CMK (cell line): Measurements from ENCODE around the gene KCNC4.

Experiments used
- DNase-seq: peaks from one replicate; pipeline ENCODE4 v3.0.0-alpha.2; 2010; ENCODE audit warnings: low read depth

KCNC4 gene

GRCh38 chr1:110189181-110189580, 20.9 kb upstream of the KCNC4 start:
- DNase-seq, result no peak

DNA sequence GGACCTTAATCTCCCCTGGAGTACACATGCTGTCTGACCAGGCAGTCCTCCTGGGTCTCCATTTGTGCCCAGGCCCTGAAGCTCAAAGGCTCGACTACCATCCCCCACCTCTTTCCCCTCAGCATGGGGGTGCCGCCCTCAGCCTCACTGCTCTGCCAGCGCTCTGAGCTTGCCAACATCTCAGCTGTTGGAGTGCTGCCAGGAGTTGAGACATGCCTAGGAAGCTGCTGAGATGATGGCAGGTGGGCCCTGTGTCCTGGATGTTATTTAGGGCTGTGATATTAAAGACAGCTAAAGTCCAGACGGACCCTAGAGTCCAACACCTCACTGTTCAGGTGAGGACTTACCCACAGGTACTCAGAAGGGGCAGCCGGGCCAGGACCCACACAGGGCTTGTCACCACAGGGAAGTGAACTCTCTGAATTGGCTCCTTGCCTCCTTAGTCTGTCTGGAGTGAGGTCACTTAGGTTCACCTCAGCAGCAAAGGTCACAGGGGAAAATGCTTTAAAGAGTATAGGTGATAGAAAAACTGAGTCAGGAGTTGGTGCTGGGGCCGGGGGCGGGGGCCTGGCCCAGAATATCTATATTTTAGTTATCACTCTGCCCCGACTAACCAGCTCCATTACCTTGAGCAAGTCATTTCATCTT, 19.7 kb upstream of the KCNC4 start:
- DNase-seq, result no peak

- DNase-seq, result no peak
Measured at GRCh38 chr1:110192541-110192940, 17.6 kb upstream of the KCNC4 start.

DNA sequence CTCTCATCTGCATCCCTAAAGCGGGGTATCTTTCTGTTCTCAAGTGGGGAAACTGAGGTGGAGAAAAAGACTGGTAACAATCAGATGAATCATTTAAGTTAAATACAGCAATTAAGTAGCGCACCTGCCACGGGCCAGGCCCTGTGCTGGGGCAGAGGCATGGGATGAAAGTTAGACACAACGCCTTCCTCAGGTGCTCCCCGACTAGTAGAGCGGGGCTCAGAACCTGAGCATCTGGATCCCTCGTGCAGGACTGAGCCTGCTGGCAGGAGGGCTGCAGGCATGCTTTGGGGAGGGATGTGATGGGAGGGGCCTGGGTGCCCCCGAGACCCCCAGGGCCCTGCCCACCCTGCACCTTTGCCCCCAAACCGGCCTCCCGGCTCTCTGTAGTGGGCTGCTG, 14.9 kb upstream of the KCNC4 start:
- DNase-seq, result no peak

DNA sequence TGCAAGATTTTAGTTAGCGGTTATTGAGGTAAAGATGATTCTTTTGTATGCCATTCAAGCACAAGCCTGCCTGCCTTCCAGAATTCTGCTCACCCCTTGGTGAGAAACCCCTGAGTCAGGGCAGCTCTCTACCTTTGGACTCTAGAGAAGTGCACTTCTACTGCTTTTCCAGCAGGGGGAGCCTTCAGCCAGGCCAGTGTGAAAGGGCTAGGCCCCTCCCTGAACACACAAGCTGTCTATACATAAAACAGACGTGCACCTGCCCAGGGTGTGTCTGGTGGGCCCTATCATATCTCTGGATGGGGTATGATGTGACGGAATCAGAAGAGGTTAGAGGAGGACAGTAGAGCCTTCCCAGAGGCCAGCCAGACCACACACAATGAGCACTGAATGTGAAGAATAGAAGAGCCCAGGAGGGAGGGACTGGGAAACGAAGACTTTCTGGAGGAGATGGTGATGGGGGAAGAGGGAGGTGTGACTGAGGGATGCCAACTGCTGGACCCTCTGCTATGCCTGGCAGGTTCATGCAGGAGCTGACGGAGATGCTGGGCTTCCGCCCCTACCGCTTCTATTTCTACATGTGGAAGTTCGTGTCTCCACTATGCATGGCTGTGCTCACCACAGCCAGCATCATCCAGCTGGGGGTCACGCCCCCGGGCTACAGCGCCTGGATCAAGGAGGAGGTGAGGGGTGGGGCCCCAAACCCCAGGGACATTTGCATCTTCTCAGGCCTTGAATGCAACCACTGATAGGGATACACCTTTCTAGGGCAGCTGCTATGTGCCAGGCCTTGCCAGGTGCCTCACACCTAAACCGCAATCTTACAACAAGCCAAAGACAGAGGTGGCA, 13.0 kb upstream of the KCNC4 start:
- DNase-seq, result peak; percentile 33

DNA sequence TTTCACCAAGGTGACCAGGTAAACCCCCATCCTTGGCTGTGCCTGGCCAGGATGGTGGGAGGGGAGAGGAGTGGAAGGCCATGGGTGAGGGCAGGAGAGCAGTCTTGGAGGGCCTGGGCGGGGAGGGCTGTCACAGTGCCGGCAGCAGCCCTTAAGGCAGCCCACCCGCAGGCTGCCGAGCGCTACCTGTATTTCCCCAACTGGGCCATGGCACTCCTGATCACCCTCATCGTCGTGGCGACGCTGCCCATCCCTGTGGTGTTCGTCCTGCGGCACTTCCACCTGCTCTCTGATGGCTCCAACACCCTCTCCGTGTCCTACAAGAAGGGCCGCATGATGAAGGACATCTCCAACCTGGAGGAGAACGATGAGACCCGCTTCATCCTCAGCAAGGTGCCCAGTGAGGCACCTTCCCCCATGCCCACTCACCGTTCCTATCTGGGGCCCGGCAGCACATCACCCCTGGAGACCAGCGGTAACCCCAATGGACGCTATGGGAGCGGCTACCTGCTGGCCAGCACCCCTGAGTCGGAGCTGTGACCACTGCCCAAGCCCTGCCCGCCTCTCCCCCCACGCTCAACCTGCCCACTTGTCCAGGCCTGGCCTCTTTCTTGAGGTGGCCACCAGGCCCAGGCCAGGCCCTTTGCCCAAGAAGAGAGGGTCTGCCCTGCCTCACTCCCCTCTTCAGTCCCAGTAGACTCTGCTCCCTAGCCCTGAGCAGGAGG, 12.0 kb upstream of the KCNC4 start:
- DNase-seq, result no peak

DNA sequence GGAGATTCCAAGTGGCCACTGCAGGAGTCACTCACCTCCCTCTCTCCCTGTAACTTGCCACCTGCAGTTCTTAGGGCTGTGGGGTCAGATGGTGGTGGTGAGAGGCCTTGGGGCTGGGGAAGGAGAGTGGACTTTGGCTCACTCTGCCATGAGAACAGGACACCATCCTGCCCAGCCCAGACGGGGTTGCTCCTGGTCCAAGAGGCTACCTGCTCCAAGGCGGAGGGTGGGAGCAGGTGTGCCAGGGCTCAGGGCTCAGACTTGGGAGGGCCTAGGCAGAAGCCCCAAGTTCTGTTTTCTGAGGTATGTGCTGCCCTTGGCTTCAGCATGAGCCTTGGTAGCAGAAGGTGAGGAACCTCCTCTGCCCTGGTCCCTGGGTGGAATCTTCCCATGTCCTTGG, 11.4 kb upstream of the KCNC4 start:
- no peak for DNase-seq

- DNase-seq, result no peak
Measured at GRCh38 chr1:110200190-110200589, 9.9 kb upstream of the KCNC4 start.

DNA sequence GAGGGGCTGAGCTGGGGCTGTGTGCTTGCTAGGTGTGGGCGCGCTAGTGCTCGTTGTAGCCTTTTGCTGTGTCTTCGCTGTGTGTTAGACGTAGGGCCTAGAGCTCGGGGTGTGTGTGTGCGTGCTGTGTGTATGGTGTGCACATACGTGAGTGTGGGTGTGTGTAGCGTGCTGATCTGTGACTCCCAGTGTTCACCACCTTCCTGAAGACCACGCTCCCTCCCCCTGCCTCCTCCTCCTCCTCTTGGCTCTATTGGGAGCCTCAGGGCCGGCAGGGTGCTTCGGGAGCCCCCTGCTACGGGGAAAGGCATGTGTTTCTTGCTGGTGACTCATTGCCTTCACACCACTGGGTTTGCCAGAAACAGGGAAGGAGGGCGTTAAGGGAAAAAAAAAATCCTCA, 9.4 kb upstream of the KCNC4 start:
- DNase-seq, result no peak

DNA sequence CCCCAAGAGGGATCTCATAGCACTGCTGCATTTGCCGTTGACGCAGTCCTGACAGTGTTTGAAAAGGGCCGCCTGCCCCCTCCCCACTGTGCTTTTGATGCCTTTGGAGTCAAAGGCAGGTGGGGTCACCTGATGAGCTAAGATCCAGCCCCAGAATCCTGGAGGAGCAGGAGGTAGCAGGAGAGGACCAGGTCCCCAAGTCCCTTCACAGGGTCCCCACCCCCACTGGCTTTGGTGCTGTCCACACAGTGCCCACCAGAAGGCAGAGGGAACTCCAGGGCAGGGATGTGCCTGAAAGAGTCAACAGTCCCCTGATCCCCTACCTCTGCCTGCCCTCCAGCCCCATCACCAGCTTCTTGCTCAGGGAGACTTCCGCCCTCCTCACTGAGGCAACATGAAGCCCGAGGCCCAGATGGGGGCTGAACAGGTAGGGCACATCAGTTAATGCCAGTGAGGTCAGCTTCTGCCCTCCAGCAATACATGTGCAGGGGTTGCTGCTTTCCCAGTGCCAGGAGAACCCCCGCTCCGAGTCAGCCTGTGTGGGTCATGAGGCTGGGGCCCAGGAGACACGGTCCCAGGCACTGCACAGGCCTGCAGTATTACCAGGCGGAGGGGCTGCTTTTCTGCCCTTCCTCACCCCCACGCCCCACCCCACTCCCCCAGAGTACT, 8.8 kb upstream of the KCNC4 start:
- DNase-seq, result no peak

- DNase-seq, result peak; percentile 50
Measured at GRCh38 chr1:110203021-110203661, 7.0 kb upstream of the KCNC4 start.

GRCh38 chr1:110205156-110205555, 5.0 kb upstream of the KCNC4 start:
- DNase-seq, result no peak

DNA sequence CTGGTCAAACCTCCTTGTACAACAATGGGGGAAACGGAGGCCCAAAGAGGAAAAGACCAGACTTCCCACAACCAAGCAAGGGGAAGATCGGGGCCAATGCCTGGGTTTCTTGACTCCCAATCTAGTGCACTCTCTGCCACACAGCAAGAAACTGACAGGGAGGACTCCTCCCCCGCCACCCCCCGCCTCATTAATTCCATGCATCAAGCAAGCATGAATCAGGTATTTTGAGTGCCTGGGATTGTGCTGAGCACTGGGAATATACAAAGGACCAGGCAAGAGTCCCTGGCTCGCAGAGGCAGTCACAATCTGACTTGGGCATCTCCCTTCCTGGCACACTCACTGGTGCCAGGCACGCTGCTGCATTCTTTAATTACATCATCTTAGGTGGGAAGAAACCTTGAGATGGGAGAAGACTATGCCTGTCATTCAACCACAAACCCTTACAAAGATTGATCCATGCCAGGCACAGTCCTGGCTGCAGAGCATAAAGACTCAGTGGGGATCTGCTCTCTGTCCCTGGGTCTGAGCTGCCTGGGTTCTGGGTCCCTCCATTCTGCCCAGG, 4.4 kb upstream of the KCNC4 start:
- DNase-seq, result no peak

DNA sequence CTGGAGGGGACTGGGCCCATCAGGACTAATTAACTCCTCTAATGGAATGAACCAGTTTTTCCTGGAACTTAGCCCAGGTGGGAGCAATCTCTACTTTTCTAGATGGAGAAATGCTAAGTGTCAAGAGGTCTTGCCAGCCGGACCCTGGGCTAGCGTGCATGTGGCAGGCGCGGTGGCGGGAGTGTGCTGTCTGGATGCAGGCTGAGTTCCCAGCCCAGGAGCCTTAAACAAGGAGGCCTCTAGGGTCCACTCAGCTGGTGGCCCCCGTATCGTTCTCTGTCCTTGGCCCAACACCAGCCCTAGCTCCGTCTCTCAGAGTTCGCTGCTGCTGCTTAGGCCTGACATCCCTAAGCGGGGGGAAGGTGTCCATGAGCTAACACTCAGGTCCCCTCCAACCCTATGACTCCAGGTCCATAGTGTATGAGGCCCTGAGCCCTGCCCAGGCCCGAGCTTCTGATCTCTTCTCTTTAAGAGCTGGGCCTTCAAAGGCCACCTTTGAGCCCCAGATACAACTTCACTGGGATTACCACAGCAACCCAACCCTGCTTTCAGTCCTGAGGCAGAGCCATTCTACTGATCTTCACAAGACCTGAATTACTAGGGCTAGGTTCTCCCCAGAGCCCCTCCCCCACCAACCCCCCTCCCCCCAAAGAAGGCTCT, 3.7 kb upstream of the KCNC4 start:
- DNase-seq, result no peak

DNA sequence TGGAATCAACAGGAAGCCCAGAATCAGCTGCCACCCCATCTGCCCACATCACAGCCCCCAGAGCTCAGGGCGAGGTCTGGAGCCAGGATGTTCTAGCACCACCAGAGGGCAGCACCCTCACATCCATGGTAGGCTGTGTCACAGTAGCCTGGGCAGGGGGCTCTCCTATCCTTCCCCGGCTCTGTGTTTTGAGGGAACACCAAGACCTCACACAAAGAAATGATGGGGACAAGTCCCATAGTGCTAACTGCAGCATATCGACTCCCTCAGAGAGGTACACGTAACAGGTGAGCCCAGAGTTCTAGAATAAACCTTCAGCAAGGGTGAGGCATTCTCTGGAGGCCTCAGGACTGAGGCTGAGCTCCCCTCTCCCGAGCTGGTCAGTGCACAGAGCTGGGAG, 2.3 kb upstream of the KCNC4 start:
- peak; percentile 39 for DNase-seq

GRCh38 chr1:110208916-110209645, 1.0 kb upstream of the KCNC4 start:
- DNase-seq, result no peak

GRCh38 chr1:110210604-110211495, 736 bp downstream of the KCNC4 start:
- DNase-seq, result peak; percentile 58

DNA sequence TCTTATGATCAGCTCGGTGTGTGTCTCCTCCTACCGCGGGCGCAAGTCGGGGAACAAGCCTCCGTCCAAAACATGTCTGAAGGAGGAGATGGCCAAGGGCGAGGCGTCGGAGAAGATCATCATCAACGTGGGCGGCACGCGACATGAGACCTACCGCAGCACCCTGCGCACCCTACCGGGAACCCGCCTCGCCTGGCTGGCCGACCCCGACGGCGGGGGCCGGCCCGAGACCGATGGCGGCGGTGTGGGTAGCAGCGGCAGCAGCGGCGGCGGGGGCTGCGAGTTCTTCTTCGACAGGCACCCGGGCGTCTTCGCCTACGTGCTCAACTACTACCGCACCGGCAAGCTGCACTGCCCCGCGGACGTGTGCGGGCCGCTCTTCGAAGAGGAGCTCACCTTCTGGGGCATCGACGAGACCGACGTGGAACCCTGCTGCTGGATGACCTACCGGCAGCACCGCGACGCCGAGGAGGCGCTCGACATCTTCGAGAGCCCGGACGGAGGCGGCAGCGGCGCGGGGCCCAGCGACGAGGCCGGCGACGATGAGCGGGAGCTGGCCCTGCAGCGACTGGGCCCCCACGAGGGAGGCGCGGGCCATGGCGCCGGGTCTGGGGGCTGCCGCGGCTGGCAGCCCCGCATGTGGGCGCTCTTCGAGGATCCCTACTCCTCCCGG, 1.5 kb downstream of the KCNC4 start:
- no peak for DNase-seq
